Measurements from ENCODE around the gene ATAD3C.
"Not testable (repeated sequence)": the region's sequence is repeated elsewhere in the genome, so short reads cannot be mapped to it uniquely, and the experiment has no call there.

The ATAD3C gene

DNA sequence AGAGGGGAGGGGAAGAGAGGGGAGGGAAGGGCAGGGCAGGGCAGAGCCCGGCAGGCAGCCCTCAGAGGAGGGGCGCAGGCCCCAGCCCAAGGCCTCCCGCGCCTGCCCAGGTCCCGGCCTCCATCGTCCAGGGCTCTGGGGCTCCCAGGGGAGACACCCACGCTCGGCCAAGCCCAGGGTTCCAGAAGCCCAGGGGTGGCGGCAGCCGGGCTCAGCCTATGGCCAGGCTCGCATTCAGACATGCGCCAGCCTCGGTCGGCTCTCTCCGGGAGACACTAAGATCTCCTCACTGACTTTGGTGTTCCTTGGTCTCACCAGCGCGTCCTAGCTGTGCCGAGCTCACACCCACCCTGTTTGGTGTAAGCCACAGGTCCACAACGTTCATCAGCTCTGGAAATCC, 21.3 kb upstream of the ATAD3C start:
- no peak for TF ChIP-seq TAF1 (IDR thresholded peaks at IDR 0.05; ENCODE audit: borderline replicate concordance, low read depth, low read length)
- no peak for TF ChIP-seq POLR2AphosphoS5 (IDR thresholded peaks at IDR 0.05; ENCODE audit: low read depth, low read length)
- no peak for TF ChIP-seq POLR2A (IDR thresholded peaks at IDR 0.05; ENCODE audit: low read depth, low read length)
- FAIRE-seq (no peak), DNase-seq (ENCODE audit: insufficient read length) (no peak)

DNA sequence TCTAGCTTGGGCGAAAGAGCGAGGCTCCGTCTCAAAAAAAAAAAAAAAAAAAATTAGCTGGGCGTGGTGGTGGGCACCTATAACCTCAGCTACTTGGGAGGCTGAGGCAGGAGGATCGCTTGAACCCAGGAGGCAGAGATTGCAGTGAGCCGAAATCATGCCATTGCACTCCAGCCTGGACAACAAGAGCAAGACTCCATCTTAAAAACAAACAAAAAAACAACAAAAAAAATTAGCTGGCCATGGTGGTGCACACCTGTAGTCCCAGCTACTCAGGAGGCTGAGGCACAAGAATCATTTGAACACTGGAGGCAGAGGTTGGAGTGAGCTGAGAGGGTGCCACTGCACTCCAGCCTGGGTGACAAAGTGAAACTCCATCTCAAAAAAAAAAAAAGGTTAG, 20.5 kb upstream of the ATAD3C start:
- DNase-seq (ENCODE audit: insufficient read length); FAIRE-seq: not testable (repeated sequence)

GRCh38 chr1:1429671-1430073, 19.8 kb upstream of the ATAD3C start:
- TF ChIP-seq TAF1 (IDR thresholded peaks at IDR 0.05; ENCODE audit: borderline replicate concordance, low read depth, low read length) (no peak), POLR2AphosphoS5 (IDR thresholded peaks at IDR 0.05; ENCODE audit: low read depth, low read length) (no peak), POLR2A (IDR thresholded peaks at IDR 0.05; ENCODE audit: low read depth, low read length) (no peak)
- DNase-seq (ENCODE audit: insufficient read length) (no peak), FAIRE-seq (no peak)

GRCh38 chr1:1430114-1430982, 19.1 kb upstream of the ATAD3C start:
- DNase-seq (ENCODE audit: insufficient read length): no peak
- FAIRE-seq: no peak
- TF ChIP-seq POLR2A (IDR thresholded peaks at IDR 0.05; ENCODE audit: low read depth, low read length): no peak

DNA sequence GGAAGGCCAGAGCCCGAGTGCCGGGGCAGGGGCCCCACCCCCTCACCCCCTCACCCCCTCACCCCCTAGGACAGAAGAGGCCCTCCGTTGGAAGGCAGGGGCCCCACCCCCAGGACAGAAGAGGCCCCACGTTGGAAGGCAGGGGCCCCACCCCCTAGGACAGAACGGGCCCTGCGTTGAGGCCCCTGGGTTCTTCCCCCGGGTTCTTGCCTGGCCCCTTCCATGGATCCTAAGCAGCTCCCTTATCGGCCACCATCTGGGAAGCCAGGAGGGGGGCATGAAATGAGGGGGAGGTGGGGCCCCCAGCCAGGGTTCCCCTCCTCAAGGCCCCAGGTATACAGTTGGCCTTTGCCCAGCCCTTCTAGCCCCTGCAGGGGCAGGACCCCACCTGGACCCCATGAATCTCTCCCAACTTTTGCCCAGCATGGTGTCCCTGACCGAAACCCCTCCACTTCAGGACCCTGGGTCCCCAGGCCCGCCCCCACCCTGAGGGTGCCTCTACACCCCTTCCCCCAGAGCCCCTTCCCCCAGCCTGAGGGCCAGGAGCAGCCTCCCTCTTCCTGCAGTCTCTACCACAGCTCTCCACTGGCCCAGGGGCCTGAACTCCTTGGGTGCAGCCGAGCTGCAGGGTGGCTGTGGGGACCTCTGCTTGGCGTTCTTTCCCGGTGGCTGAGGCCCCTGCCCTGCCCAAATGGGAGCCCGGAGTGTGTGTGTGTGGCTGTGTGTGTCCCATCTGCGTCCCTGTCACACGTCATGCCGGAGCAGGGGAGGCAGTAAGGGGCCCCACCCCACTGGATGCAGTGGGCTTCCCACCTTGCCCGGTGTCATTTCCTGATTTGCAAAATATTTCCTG, 18.3 kb upstream of the ATAD3C start:
- FAIRE-seq (no peak), DNase-seq (ENCODE audit: insufficient read length) (peak; percentile 29)
- TF ChIP-seq TAF1 (IDR thresholded peaks at IDR 0.05; ENCODE audit: borderline replicate concordance, low read depth, low read length): no peak
- TF ChIP-seq POLR2AphosphoS5 (IDR thresholded peaks at IDR 0.05; ENCODE audit: low read depth, low read length): no peak
- TF ChIP-seq POLR2A (IDR thresholded peaks at IDR 0.05; ENCODE audit: low read depth, low read length): no peak

GRCh38 chr1:1431845-1432273, 17.6 kb upstream of the ATAD3C start:
- DNase-seq (ENCODE audit: insufficient read length): no peak
- no peak for TF ChIP-seq POLR2A (IDR thresholded peaks at IDR 0.05; ENCODE audit: low read depth, low read length)
- no peak for TF ChIP-seq TAF1 (IDR thresholded peaks at IDR 0.05; ENCODE audit: borderline replicate concordance, low read depth, low read length)
- no peak for TF ChIP-seq POLR2AphosphoS5 (IDR thresholded peaks at IDR 0.05; ENCODE audit: low read depth, low read length)
- no peak for FAIRE-seq

GRCh38 chr1:1432274-1432950, 17.1 kb upstream of the ATAD3C start:
- FAIRE-seq: no peak
- DNase-seq (ENCODE audit: insufficient read length): no peak
- TF ChIP-seq TAF1 (IDR thresholded peaks at IDR 0.05; ENCODE audit: borderline replicate concordance, low read depth, low read length) (no peak), POLR2A (IDR thresholded peaks at IDR 0.05; ENCODE audit: low read depth, low read length) (no peak), POLR2AphosphoS5 (IDR thresholded peaks at IDR 0.05; ENCODE audit: low read depth, low read length) (no peak)

DNA sequence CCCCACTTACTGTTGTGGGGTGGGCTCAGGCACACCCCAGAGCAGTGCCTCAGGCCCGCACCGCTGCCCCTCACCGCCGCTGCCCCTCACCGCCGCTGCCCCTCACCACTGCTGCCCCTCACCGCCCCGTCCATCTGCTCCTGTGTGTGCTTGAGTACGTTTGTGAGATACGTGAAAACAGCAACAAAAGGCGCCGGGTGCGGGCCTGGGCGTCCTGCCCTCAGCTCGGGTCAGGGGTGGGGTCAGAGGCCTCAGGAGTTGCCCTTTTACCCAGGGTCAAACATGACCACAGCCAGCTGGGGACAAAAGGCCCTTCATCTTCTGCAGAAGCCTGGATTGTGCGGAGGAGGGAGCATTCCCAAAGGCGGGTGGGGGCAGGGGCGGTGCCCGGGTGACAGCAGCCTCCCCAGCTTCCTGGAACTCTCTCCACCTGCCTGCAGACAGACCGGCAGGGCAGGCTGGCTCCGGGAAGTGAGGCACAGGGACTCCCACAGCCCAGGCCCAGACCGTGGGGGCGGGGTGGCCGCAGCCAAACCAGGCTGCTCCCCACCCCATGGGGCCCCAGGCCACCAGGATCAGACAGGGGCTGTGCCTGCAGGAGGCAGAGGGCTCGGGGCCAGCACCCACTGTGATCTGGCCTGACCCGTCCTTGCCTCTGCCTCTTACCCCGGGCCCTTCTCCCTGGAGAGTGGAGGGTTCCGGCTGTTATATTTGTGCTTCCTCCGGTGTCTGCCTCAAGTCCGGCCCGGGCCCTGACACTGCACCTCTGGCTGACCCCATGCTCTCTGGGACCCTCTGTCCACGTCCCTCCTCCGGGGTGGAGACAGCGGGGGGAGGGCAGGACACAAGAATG, 16.3 kb upstream of the ATAD3C start:
- TF ChIP-seq TAF1 (IDR thresholded peaks at IDR 0.05; ENCODE audit: borderline replicate concordance, low read depth, low read length) (no peak), POLR2A (IDR thresholded peaks at IDR 0.05; ENCODE audit: low read depth, low read length) (no peak), POLR2AphosphoS5 (IDR thresholded peaks at IDR 0.05; ENCODE audit: low read depth, low read length) (no peak)
- FAIRE-seq: no peak

DNA sequence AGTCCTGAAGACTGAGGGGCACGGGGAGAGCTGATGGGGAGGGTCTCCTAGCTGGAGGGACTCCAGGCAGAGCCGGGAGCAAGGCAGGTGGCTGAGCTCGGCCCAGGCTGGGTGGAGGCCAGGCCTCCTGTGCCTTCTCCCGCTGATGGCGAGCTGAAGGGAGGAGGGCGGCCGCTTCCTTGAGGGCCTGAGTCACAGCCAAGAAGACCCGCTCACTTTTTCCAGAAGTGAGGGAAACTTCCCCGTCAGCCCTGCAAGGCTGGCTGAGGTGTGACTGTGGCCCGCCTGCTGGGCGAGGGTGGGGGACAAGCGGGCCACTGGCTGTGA, 15.7 kb upstream of the ATAD3C start:
- FAIRE-seq (peak; percentile 14), DNase-seq (ENCODE audit: insufficient read length) (peak; percentile 30)
- TF ChIP-seq POLR2A (IDR thresholded peaks at IDR 0.05; ENCODE audit: low read depth, low read length): no peak
- no peak for TF ChIP-seq TAF1 (IDR thresholded peaks at IDR 0.05; ENCODE audit: borderline replicate concordance, low read depth, low read length)
- TF ChIP-seq POLR2AphosphoS5 (IDR thresholded peaks at IDR 0.05; ENCODE audit: low read depth, low read length): no peak

More for the DNA sequence above, 16.3 kb upstream of the ATAD3C start:
- DNase-seq (ENCODE audit: insufficient read length): peak; percentile 37

- FAIRE-seq: no peak
- TF ChIP-seq TAF1 (IDR thresholded peaks at IDR 0.05; ENCODE audit: borderline replicate concordance, low read depth, low read length): no peak
- no peak for TF ChIP-seq POLR2A (IDR thresholded peaks at IDR 0.05; ENCODE audit: low read depth, low read length)
- no peak for TF ChIP-seq POLR2AphosphoS5 (IDR thresholded peaks at IDR 0.05; ENCODE audit: low read depth, low read length)
- peak; percentile 32 for DNase-seq (ENCODE audit: insufficient read length)
These were observed 15.2 kb upstream of the ATAD3C start for GRCh38 chr1:1434131-1434823.

Measured in GM12892 (cell line).